ENCODE data around the gene LRP1.
A peak's percentile ranks its signal among the peaks of the same experiment; 100 is the strongest.
"Not testable (repeated sequence)": the region's sequence is repeated elsewhere in the genome, so short reads cannot be mapped to it uniquely, and the experiment has no call there.

Gene LRP1

DNA sequence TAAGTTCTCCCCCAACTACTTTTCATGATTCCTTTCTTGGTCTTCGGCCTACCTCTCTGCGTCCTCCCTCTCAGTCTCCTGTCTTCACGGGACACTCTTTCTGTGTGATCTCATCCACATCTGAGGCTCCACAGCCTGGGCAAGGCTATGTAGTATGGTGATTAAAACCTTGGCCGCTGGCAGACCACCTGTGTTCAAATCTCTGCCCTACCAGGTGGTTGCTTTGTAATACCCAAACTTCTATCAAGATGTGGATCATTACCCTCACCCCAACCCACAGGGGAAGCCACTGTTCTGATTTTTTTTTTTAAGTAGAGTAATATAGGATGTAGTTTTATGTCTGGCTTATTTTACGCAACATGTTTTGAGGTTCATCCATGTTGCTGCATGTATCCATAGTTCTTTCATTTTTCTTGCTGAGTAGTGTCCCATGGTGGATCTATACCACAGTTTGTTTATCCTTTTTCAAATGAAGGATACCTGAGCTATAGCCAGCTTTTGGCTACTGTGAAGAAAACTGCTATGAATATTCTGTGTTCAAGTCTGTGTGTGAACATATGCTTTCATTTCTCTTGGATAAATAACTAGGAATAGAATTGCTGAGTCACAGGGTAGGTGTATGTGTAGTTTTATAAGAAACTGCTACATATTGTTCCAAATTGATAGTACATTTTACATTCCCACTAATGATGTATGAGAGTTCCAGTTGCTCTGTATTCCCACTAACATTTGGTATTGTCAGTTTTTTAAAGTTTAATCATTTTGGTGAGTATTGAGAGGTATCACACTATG is 8.8 kb upstream of the LRP1 start:
- Histone ChIP-seq H3K36me3 (ENCODE audit: control insufficient read depth, insufficient read depth, low read length) (no peaks in the 10 kb centered on the region), H3K4me3 (ENCODE audit: low read depth, low read length) (no peak overlapping the region), H3K27me3 (ENCODE audit: control insufficient read depth, insufficient read depth, low read length) (no peaks in the 10 kb centered on the region; the same call in 1 of the 2 replicates), H3K9ac (ENCODE audit: low read length) (no peak overlapping the region), H3K4me1 (ENCODE audit: control insufficient read depth, insufficient read depth, low read length) (no peaks in the 10 kb centered on the region), H3K9me3 (ENCODE audit: control insufficient read depth, insufficient read depth, low read depth, low read length) (0 out of 2 replicates have a peak, but pooled peaks cover 6% of the 10 kb centered on the region), H3K27ac (ENCODE audit: low read depth, low read length) (no peak overlapping the region)

DNA sequence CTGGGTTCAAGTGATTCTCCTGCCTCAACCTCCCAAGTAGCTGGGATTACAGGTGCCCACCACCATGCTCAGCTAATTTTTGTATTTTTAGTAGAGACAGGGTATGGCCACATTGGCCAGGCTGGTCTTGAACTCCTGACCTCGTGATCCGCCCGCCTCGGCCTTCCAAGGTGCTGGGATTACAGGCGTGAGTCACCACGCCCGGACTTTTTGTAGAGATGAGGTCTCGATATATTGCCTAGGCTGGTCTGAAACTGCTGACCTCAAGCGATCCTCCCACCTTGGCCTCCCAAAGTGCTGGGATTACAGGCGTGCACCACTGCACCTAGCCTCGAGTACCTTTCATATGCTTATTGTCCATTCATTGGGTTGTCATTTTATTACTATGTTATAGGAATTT is 7.6 kb upstream of the LRP1 start:
- H3K9me3 ChIP-seq (ENCODE audit: control insufficient read depth, insufficient read depth, low read depth, low read length); H3K4me3 ChIP-seq (ENCODE audit: low read depth, low read length); H3K27ac ChIP-seq (ENCODE audit: low read depth, low read length); H3K36me3 ChIP-seq (ENCODE audit: control insufficient read depth, insufficient read depth, low read length); H3K9ac ChIP-seq (ENCODE audit: low read length); H3K4me1 ChIP-seq (ENCODE audit: control insufficient read depth, insufficient read depth, low read length); H3K27me3 ChIP-seq (ENCODE audit: control insufficient read depth, insufficient read depth, low read length): not testable (repeated sequence)

DNA sequence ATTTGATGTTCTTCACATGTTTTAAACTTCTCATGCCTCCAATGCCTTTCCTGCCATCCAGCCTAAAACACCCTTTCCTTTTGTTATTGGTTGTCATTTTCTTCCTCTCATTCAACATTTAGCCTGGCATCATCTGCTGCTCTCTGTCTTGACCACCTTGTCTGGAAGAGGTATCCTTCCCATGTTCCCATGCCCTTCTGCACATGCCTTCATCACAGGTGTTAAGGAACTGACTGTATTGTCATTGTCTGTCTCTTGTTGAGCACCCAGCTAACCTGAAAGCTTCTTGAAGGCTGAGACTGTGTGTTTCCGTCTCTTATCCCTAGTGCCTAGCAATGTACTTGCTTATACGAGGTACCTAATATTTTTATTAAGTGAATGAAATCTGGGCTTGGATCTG is 4.5 kb upstream of the LRP1 start:
- Histone ChIP-seq H3K9ac (ENCODE audit: low read length) (no peak overlapping the region), H3K27ac (ENCODE audit: low read depth, low read length) (no peak overlapping the region), H3K4me1 (ENCODE audit: control insufficient read depth, insufficient read depth, low read length) (peaks cover 9% of the 10 kb centered on the region; the same call in 1 of the 2 replicates), H3K27me3 (ENCODE audit: control insufficient read depth, insufficient read depth, low read length) (no peaks in the 10 kb centered on the region), H3K9me3 (ENCODE audit: control insufficient read depth, insufficient read depth, low read depth, low read length) (0 out of 2 replicates have a peak, but pooled peaks cover 6% of the 10 kb centered on the region), H3K4me3 (ENCODE audit: low read depth, low read length) (no peak overlapping the region), H3K36me3 (ENCODE audit: control insufficient read depth, insufficient read depth, low read length) (no peaks in the 10 kb centered on the region)

DNA sequence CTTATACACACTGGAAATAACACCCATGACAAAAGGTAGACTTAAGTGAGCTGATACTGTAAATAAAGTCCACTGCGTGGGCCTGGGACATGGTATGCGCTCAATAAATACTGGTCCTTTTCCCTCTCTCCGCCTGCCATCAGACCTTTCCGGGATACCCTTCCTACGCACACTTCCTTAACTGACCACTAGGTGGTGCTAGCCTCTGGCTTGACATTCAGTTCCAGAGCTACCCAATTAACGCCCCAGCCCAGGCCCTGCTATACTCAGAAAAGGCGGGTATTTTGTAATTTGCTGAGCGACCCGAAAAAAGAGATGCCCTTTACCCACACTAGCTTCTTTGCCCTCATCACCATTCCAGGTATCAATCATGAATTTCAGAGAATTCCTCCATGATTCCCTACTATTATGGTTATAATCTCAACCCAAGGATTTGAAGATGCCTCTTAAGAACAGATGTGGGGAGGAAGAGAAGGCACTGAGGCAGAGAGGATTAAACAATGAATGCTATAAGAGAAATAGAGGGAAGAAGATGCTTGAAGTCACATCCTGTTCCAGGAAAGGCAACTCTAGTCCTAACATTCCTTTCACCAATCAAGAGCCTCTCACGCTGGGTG is 3.9 kb upstream of the LRP1 start:
- Histone ChIP-seq H3K9me3 (ENCODE audit: control insufficient read depth, insufficient read depth, low read depth, low read length) (0 out of 2 replicates have a peak, but pooled peaks cover 6% of the 10 kb centered on the region), H3K27ac (ENCODE audit: low read depth, low read length) (no peak overlapping the region), H3K4me1 (ENCODE audit: control insufficient read depth, insufficient read depth, low read length) (peaks cover 9% of the 10 kb centered on the region; the same call in 1 of the 2 replicates), H3K36me3 (ENCODE audit: control insufficient read depth, insufficient read depth, low read length) (no peaks in the 10 kb centered on the region), H3K4me3 (ENCODE audit: low read depth, low read length) (no peak overlapping the region), H3K9ac (ENCODE audit: low read length) (no peak overlapping the region), H3K27me3 (ENCODE audit: control insufficient read depth, insufficient read depth, low read length) (no peaks in the 10 kb centered on the region)

DNA sequence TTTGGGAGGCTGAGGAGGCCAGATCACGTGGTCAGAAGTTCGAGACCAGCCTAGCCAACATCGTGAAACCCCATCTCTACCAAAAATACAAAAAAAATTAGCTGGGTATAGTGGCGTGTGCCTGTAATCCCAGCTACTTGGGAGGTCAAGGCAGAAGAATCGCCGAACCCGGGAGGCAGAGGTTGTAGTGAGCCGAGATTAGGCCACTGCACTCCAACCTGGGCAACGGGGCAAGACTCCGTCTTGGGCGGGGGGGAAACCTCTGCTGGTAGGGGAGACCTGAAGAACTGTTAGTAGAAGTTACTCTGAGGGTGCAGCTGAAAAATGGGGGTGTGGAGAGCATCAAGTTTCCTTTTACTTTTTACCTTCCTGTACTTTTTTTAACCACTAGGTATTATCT is 2.2 kb upstream of the LRP1 start:
- H3K27me3 ChIP-seq (ENCODE audit: control insufficient read depth, insufficient read depth, low read length): no peaks in the 10 kb centered on the region
- peaks cover 23% of the 10 kb centered on the region for H3K4me1 ChIP-seq (ENCODE audit: control insufficient read depth, insufficient read depth, low read length)
- no peak overlapping the region for H3K27ac ChIP-seq (ENCODE audit: low read depth, low read length)
- no peak overlapping the region for H3K9ac ChIP-seq (ENCODE audit: low read length)
- 0 out of 2 replicates have a peak, but pooled peaks cover 6% of the 10 kb centered on the region for H3K9me3 ChIP-seq (ENCODE audit: control insufficient read depth, insufficient read depth, low read depth, low read length)
- H3K4me3 ChIP-seq (ENCODE audit: low read depth, low read length): no peak overlapping the region
- no peaks in the 10 kb centered on the region for H3K36me3 ChIP-seq (ENCODE audit: control insufficient read depth, insufficient read depth, low read length)

DNA sequence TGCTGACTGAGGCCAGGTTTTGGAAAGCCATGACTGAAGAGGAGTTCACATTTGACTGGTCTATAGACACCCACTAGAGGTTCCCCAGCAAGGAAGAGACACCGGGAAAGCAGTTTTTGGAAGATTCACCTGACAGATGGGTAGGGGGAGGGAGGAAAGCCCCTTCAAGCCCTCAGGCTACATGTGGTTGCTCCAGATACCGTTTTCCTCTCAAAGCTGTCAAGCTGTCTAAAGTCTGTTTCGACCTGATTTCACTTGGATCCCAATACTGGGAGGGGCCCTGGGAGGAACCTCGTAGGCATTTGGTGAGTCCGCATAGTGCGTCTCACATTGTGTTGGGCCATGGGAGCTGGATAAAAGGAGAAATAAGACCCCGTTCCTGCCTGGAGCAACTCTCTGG is 1.7 kb upstream of the LRP1 start:
- no peak overlapping the region for H3K27ac ChIP-seq (ENCODE audit: low read depth, low read length)
- H3K4me3 ChIP-seq (ENCODE audit: low read depth, low read length): peak overlapping the region; percentile 98; the same call in 1 of the 2 replicates
- 0 out of 2 replicates have a peak, but pooled peaks cover 6% of the 10 kb centered on the region for H3K9me3 ChIP-seq (ENCODE audit: control insufficient read depth, insufficient read depth, low read depth, low read length)
- no peaks in the 10 kb centered on the region for H3K27me3 ChIP-seq (ENCODE audit: control insufficient read depth, insufficient read depth, low read length)
- H3K9ac ChIP-seq (ENCODE audit: low read length): no peak overlapping the region
- H3K4me1 ChIP-seq (ENCODE audit: control insufficient read depth, insufficient read depth, low read length): peaks cover 28% of the 10 kb centered on the region
- H3K36me3 ChIP-seq (ENCODE audit: control insufficient read depth, insufficient read depth, low read length): no peaks in the 10 kb centered on the region

DNA sequence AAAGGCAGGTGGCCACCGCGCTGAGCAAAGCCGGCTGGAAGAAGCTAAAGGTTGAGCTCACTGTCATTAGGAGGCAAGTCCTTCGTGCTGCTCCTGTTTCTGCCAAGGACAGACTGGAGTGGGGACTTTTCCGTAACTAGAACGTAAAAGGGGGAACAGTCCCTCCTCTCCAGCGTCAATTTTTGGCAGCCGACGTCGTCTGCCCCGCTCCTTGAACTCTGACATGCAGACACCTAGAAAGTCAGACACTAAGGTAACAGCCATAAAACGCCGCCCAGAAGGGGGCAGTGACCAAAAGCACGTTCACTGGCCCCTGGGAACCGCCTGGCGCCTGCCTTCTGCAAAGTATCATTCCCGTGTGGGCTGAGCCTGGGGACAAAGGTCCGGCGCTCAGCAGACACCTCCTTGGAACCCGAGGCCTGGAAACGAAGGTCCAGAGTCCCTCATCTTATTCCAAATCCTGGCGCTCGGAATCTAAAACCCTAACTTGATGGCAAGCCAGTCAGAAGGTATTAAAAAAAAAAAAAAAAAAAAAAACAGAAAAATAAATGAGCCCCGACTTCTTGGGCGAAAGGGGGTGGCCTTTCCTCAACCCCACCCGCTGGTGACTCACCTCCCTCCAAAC is 1.1 kb upstream of the LRP1 start:
- H3K9ac ChIP-seq (ENCODE audit: low read length): peak overlapping the region; percentile 4
- no peaks in the 10 kb centered on the region for H3K36me3 ChIP-seq (ENCODE audit: control insufficient read depth, insufficient read depth, low read length)
- H3K27me3 ChIP-seq (ENCODE audit: control insufficient read depth, insufficient read depth, low read length): no peaks in the 10 kb centered on the region
- peak overlapping the region; percentile 98 for H3K4me3 ChIP-seq (ENCODE audit: low read depth, low read length)
- peaks cover 34% of the 10 kb centered on the region for H3K4me1 ChIP-seq (ENCODE audit: control insufficient read depth, insufficient read depth, low read length)
- H3K9me3 ChIP-seq (ENCODE audit: control insufficient read depth, insufficient read depth, low read depth, low read length): 0 out of 2 replicates have a peak, but pooled peaks cover 6% of the 10 kb centered on the region
- H3K27ac ChIP-seq (ENCODE audit: low read depth, low read length): no peak overlapping the region

DNA sequence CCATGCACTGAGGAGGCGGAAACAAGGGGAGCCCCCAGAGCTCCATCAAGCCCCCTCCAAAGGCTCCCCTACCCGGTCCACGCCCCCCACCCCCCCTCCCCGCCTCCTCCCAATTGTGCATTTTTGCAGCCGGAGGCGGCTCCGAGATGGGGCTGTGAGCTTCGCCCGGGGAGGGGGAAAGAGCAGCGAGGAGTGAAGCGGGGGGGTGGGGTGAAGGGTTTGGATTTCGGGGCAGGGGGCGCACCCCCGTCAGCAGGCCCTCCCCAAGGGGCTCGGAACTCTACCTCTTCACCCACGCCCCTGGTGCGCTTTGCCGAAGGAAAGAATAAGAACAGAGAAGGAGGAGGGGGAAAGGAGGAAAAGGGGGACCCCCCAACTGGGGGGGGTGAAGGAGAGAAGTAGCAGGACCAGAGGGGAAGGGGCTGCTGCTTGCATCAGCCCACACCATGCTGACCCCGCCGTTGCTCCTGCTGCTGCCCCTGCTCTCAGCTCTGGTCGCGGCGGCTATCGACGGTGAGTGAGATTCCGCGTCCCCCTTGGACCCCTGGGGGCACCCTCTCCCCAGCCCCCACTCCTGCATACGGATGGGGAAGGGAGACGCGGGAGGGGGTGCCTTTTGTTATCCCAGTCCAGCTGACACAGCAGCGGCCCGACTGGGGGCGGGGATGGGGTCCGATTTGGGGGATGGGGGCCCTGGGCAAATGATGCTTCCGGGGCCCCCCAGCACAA is 400 bp downstream of the LRP1 start:
- Histone ChIP-seq H3K27ac (ENCODE audit: low read depth, low read length) (peak overlapping the region; percentile 87; the same call in 1 of the 2 replicates), H3K9ac (ENCODE audit: low read length) (peak overlapping the region; percentile 87), H3K4me1 (ENCODE audit: control insufficient read depth, insufficient read depth, low read length) (peaks cover 47% of the 10 kb centered on the region), H3K36me3 (ENCODE audit: control insufficient read depth, insufficient read depth, low read length) (no peaks in the 10 kb centered on the region), H3K27me3 (ENCODE audit: control insufficient read depth, insufficient read depth, low read length) (no peaks in the 10 kb centered on the region), H3K9me3 (ENCODE audit: control insufficient read depth, insufficient read depth, low read depth, low read length) (0 out of 2 replicates have a peak, but pooled peaks cover 5% of the 10 kb centered on the region), H3K4me3 (ENCODE audit: low read depth, low read length) (peak overlapping the region; percentile 98)

DNA sequence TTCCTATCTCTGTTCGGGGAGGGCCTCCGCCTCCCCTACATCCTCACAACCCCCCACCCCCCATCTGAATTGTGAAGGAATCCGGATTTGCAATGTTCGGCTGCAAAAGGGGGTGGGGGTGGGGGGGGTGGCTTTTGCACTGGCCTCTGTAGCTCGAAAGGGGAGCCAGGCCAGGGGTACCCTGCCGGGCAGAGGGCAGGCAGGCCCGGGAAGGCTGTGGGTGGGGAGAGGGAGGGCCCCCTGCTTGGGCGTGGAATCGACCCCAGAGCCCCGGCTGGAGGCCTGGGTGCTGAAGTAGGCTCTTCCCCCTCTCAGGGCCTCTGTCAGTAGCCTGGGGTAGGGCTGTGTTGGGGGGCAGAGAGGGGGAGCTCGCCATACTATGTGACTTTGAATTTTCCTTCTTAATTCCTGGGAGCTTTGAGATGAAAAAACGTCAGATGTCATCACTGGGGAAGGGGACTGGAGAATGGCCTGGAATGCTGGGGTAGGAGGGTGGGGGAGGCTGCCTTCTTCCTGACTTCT is 1.1 kb downstream of the LRP1 start:
- H3K27me3 ChIP-seq (ENCODE audit: control insufficient read depth, insufficient read depth, low read length): no peaks in the 10 kb centered on the region
- H3K36me3 ChIP-seq (ENCODE audit: control insufficient read depth, insufficient read depth, low read length): no peaks in the 10 kb centered on the region
- H3K4me1 ChIP-seq (ENCODE audit: control insufficient read depth, insufficient read depth, low read length): peaks cover 53% of the 10 kb centered on the region
- peak overlapping the region; percentile 87; the same call in 1 of the 2 replicates for H3K27ac ChIP-seq (ENCODE audit: low read depth, low read length)
- H3K4me3 ChIP-seq (ENCODE audit: low read depth, low read length): peak overlapping the region; percentile 98
- H3K9ac ChIP-seq (ENCODE audit: low read length): peak overlapping the region; percentile 87
- H3K9me3 ChIP-seq (ENCODE audit: control insufficient read depth, insufficient read depth, low read depth, low read length): no peaks in the 10 kb centered on the region

DNA sequence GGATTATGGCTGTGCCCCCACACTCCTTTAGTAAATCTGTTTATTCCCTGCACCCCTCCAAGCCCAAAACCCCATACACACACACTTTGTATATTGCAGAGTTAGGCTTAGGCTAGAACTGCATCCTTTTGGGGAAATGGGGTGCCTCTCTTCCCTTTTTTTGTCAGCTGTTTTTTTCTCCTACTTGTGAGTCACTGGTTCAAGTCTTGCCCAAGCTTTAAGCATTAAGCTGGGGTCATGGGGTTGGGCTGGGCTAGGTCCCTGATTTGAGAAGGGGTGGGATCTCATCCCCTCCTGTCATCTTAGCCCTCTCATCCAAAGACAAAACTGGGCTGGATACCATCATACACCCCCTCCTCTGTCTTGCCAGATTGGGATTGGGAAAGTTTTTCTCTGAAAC is 1.6 kb downstream of the LRP1 start:
- no peaks in the 10 kb centered on the region for H3K9me3 ChIP-seq (ENCODE audit: control insufficient read depth, insufficient read depth, low read depth, low read length)
- H3K36me3 ChIP-seq (ENCODE audit: control insufficient read depth, insufficient read depth, low read length): no peaks in the 10 kb centered on the region
- no peak overlapping the region for H3K27ac ChIP-seq (ENCODE audit: low read depth, low read length)
- H3K4me3 ChIP-seq (ENCODE audit: low read depth, low read length): peak overlapping the region; percentile 98
- H3K9ac ChIP-seq (ENCODE audit: low read length): peak overlapping the region; percentile 37
- H3K27me3 ChIP-seq (ENCODE audit: control insufficient read depth, insufficient read depth, low read length): no peaks in the 10 kb centered on the region
- H3K4me1 ChIP-seq (ENCODE audit: control insufficient read depth, insufficient read depth, low read length): peaks cover 55% of the 10 kb centered on the region

Measured in HUES6 (cell line).